ENCODE data around the gene CACNA1I. TPM values are rescaled to one million over a fixed set of nuclear protein-coding genes. Genes with fewer than 3 reads are reported as not detected.

The CACNA1I gene
- total and polyA plus RNA-seq, 2 donors (not counting 1 experiment from before 2014, with no cell fraction given) = under 0.01 to 0.01 TPM

- Histone ChIP-seq H3K4me3 (replicated peaks in 1 of 4; ENCODE audit: control extremely low read depth in 1 of 4, insufficient read depth in 1 of 4, low read depth in 3 of 4, low read length in 4 of 4) (no peak overlapping the region), H3K9ac (ENCODE audit: insufficient read depth, low read length) (no peak overlapping the region), H3K27ac (ENCODE audit: insufficient read depth, low read length) (no peak overlapping the region), H3K4me1 (ENCODE audit: control insufficient read depth, extremely low read depth, insufficient read depth, low read length) (no peaks in the 10 kb centered on the region), H2AFZ (ENCODE audit: low read length) (no peak overlapping the region), H3K36me3 (ENCODE audit: control insufficient read depth, insufficient read depth, low read length) (no peaks in the 10 kb centered on the region), H3K27me3 (ENCODE audit: control insufficient read depth, insufficient read depth, low read length) (peaks cover 10% of the 10 kb centered on the region), H3K79me2 (ENCODE audit: control insufficient read depth, insufficient read depth, low read length) (no peaks in the 10 kb centered on the region), H4K20me1 (ENCODE audit: control insufficient read depth, extremely low read depth, insufficient read depth, low read length) (no peaks in the 10 kb centered on the region), H3K4me2 (ENCODE audit: extremely low read depth, insufficient read depth, low read length) (no peak overlapping the region), H3K9me3 (ENCODE audit: control insufficient read depth, insufficient read depth, low read depth, low read length) (no peaks in the 10 kb centered on the region)
- no peak for DNase-seq (ENCODE audit: low read depth in 2 of 2)
- no peak for TF ChIP-seq EZH2 (IDR thresholded peaks at IDR 0.05; ENCODE audit: low read length, missing control alignments)
- no peak for TF ChIP-seq CTCF (conservative IDR thresholded peaks at IDR 0.05 in 1 of 2, IDR thresholded peaks at IDR 0.05 in 1 of 2; ENCODE audit: low read depth in 1 of 2, low read length in 2 of 2)
These were observed 114.2 kb downstream of the CACNA1I start for GRCh38 chr22:39684702-39685281.

GRCh38 chr22:39685336-39686177 is 115.0 kb downstream of the CACNA1I start:
- no peak overlapping the region for H3K4me3 ChIP-seq (replicated peaks in 1 of 4; ENCODE audit: control extremely low read depth in 1 of 4, insufficient read depth in 1 of 4, low read depth in 3 of 4, low read length in 4 of 4)
- H3K9ac ChIP-seq (ENCODE audit: insufficient read depth, low read length) = no peak overlapping the region
- no peak overlapping the region for H3K4me2 ChIP-seq (ENCODE audit: extremely low read depth, insufficient read depth, low read length)
- H3K4me1 ChIP-seq (ENCODE audit: control insufficient read depth, extremely low read depth, insufficient read depth, low read length) = no peaks in the 10 kb centered on the region
- H3K27me3 ChIP-seq (ENCODE audit: control insufficient read depth, insufficient read depth, low read length) = peaks cover 10% of the 10 kb centered on the region
- TF ChIP-seq EZH2 (IDR thresholded peaks at IDR 0.05; ENCODE audit: low read length, missing control alignments) (no peak), CTCF (conservative IDR thresholded peaks at IDR 0.05 in 1 of 2, IDR thresholded peaks at IDR 0.05 in 1 of 2; ENCODE audit: low read depth in 1 of 2, low read length in 2 of 2) (no peak)
- no peak overlapping the region for H3K27ac ChIP-seq (ENCODE audit: insufficient read depth, low read length)
- no peaks in the 10 kb centered on the region for H3K9me3 ChIP-seq (ENCODE audit: control insufficient read depth, insufficient read depth, low read depth, low read length)
- no peaks in the 10 kb centered on the region for H4K20me1 ChIP-seq (ENCODE audit: control insufficient read depth, extremely low read depth, insufficient read depth, low read length)
- H2AFZ ChIP-seq (ENCODE audit: low read length) = no peak overlapping the region
- H3K36me3 ChIP-seq (ENCODE audit: control insufficient read depth, insufficient read depth, low read length) = no peaks in the 10 kb centered on the region
- DNase-seq (ENCODE audit: low read depth in 2 of 2) = no peak
- no peaks in the 10 kb centered on the region for H3K79me2 ChIP-seq (ENCODE audit: control insufficient read depth, insufficient read depth, low read length)

DNA sequence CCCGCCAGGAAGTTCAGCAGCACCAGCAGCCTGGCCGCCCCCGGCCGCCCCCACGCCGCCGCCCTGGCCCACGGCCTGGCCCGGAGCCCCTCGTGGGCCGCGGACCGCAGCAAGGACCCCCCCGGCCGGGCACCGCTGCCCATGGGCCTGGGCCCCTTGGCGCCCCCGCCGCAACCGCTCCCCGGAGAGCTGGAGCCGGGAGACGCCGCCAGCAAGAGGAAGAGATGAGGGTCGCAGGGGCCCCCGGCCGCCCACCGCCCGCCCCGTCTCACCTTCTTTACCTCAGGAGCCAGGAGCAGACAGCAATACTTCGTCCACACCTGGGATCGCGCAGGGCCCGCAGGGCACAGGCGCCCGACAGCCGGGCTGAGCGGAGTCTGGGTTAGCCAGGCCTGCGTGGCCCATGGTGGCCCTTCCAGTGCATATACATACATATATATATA is 115.6 kb downstream of the CACNA1I start:
- no peaks in the 10 kb centered on the region for H3K4me1 ChIP-seq (ENCODE audit: control insufficient read depth, extremely low read depth, insufficient read depth, low read length)
- no peaks in the 10 kb centered on the region for H3K79me2 ChIP-seq (ENCODE audit: control insufficient read depth, insufficient read depth, low read length)
- no peak overlapping the region for H2AFZ ChIP-seq (ENCODE audit: low read length)
- no peak overlapping the region for H3K4me2 ChIP-seq (ENCODE audit: extremely low read depth, insufficient read depth, low read length)
- H3K36me3 ChIP-seq (ENCODE audit: control insufficient read depth, insufficient read depth, low read length) = no peaks in the 10 kb centered on the region
- H4K20me1 ChIP-seq (ENCODE audit: control insufficient read depth, extremely low read depth, insufficient read depth, low read length) = no peaks in the 10 kb centered on the region
- no peak overlapping the region for H3K4me3 ChIP-seq (replicated peaks in 1 of 4; ENCODE audit: control extremely low read depth in 1 of 4, insufficient read depth in 1 of 4, low read depth in 3 of 4, low read length in 4 of 4)
- peaks cover 10% of the 10 kb centered on the region for H3K27me3 ChIP-seq (ENCODE audit: control insufficient read depth, insufficient read depth, low read length)
- no peak overlapping the region for H3K9ac ChIP-seq (ENCODE audit: insufficient read depth, low read length)
- no peaks in the 10 kb centered on the region for H3K9me3 ChIP-seq (ENCODE audit: control insufficient read depth, insufficient read depth, low read depth, low read length)
- DNase-seq (ENCODE audit: low read depth in 2 of 2) = no peak
- no peak overlapping the region for H3K27ac ChIP-seq (ENCODE audit: insufficient read depth, low read length)
- TF ChIP-seq EZH2 (IDR thresholded peaks at IDR 0.05; ENCODE audit: low read length, missing control alignments) (no peak), CTCF (conservative IDR thresholded peaks at IDR 0.05 in 1 of 2, IDR thresholded peaks at IDR 0.05 in 1 of 2; ENCODE audit: low read depth in 1 of 2, low read length in 2 of 2) (no peak)
